Ascending aorta (tissue), 2 donors: Measurements from ENCODE around the gene SFSWAP. TPM values are rescaled to one million over a fixed set of nuclear protein-coding genes. Genes with fewer than 3 reads are reported as not detected.

Experiments used
- DNase-seq, 2 donors: peaks; one replicate each; pipeline ENCODE4 v3.0.0-alpha.2; 2019; ENCODE audit warnings: low spot score in 2 of 2
- H3K27ac ChIP-seq, 2 donors: fragments of 200-600 bp; sonication (generic); one replicate each; pipeline ENCODE4 v1.5.1; 2016 to 2017; ENCODE audit warnings: mild to moderate bottlenecking in 1 of 2
- H3K27me3 ChIP-seq: fragments of 200-600 bp; sonication (generic); one replicate; pipeline ENCODE4 v1.5.1; 2017
- H3K36me3 ChIP-seq, 2 donors: fragments of 200-600 bp; sonication (generic); one replicate each; pipeline ENCODE4 v1.5.1; 2016
- H3K4me1 ChIP-seq, 2 donors: fragments of 200-600 bp; sonication (generic); one replicate each; pipeline ENCODE4 v1.5.1; 2016 to 2017; ENCODE audit warnings: mild to moderate bottlenecking in 1 of 2
- H3K4me3 ChIP-seq, 2 donors: fragments of 200-600 bp; sonication (generic); one replicate each; pipeline ENCODE4 v1.5.1; 2016 to 2017; ENCODE audit warnings: mild to moderate bottlenecking in 1 of 2
- H3K9me3 ChIP-seq, 2 donors: fragments of 200-600 bp; sonication (generic); one replicate each; pipeline ENCODE4 v1.5.1; 2016
- CTCF ChIP-seq, 3 experiments: fragments of 200-600 bp in 2 of 3; fragments of 450-650 bp in 1 of 3; sonication (generic) in 2 of 3; IDR thresholded peaks; one replicate each; pipeline ENCODE4 v1.5.1; 2016 to 2019; ENCODE audit warnings: antibody characterized with exemption in 3 of 3, mild to moderate bottlenecking in 1 of 3, moderate library complexity in 1 of 3
- intact Hi-C: fragments of 100-400 bp; cut with DNase I; formaldehyde crosslinking; loops from one replicate; pipeline ENCODE4 v1.15.1; 2023
- total RNA-seq: library from RNA; depleted of rRNA; stranded (reverse); fragments of >200 nt; gene quantifications from one replicate; pipeline ENCODE4 v1.1.0, GENCODE V29; 2016

The SFSWAP gene
- total RNA-seq, 1 donor from 2014 or later = 15.8 TPM

GRCh38 chr12:131709226-131709625 lies 1.7 kb upstream of the SFSWAP start:
- Histone ChIP-seq H3K27ac (no peak overlapping the region), H3K4me1 (peaks cover 8 to 16% of the 10 kb centered on the region in 2 donors), H3K27me3 (no peaks in the 10 kb centered on the region), H3K9me3 (peaks cover 7% of the 10 kb centered on the region in 2 donors), H3K36me3 (peaks cover 5 to 9% of the 10 kb centered on the region in 2 donors), H3K4me3 (no peak overlapping the region)
- no peak for TF ChIP-seq CTCF (IDR thresholded peaks at IDR 0.05)
- intact Hi-C loops = no loop called here
- DNase-seq = no peak

- intact Hi-C loops = loop anchor here (5.0 to 10.0 kb wide), 3 partner anchors 186 to 776 kb away; partner anchors contain the start of genes DDX51 and NOC4L
- Histone ChIP-seq H3K4me1 (peaks cover 8 to 16% of the 10 kb centered on the region in 2 donors), H3K27me3 (no peaks in the 10 kb centered on the region), H3K27ac (no peak overlapping the region), H3K36me3 (peaks cover 29 to 33% of the 10 kb centered on the region in 2 donors), H3K9me3 (no peaks in the 10 kb centered on the region), H3K4me3 (peak overlapping the region; percentile 69 to 73)
- no peak for TF ChIP-seq CTCF (IDR thresholded peaks at IDR 0.05)
- no peak for DNase-seq
Observed at GRCh38 chr12:131711551-131712205, 788 bp downstream of the SFSWAP start.

GRCh38 chr12:131713349-131713748 lies 2.5 kb downstream of the SFSWAP start:
- Histone ChIP-seq H3K27me3 (no peaks in the 10 kb centered on the region), H3K4me1 (peaks cover 8 to 16% of the 10 kb centered on the region in 2 donors), H3K9me3 (no peaks in the 10 kb centered on the region), H3K27ac (no peak overlapping the region), H3K4me3 (no peak overlapping the region), H3K36me3 (peaks cover 35 to 50% of the 10 kb centered on the region in 2 donors)
- TF ChIP-seq CTCF (IDR thresholded peaks at IDR 0.05) = no peak
- intact Hi-C loops = loop anchor here (5.0 to 10.0 kb wide), 3 partner anchors 184 to 774 kb away; partner anchors contain the start of genes DDX51 and NOC4L
- no peak for DNase-seq

GRCh38 chr12:131714759-131715158 lies 3.9 kb downstream of the SFSWAP start:
- no peaks in the 10 kb centered on the region for H3K9me3 ChIP-seq
- no peak overlapping the region for H3K27ac ChIP-seq
- H3K27me3 ChIP-seq = no peaks in the 10 kb centered on the region
- intact Hi-C loops = loop anchor here (5.0 to 10.0 kb wide), 3 partner anchors 183 to 773 kb away; partner anchors contain the start of genes DDX51 and NOC4L
- peaks cover 47 to 64% of the 10 kb centered on the region in 2 donors for H3K36me3 ChIP-seq
- H3K4me1 ChIP-seq = peaks cover 8 to 16% of the 10 kb centered on the region in 2 donors
- DNase-seq = no peak
- H3K4me3 ChIP-seq = no peak overlapping the region
- TF ChIP-seq CTCF (IDR thresholded peaks at IDR 0.05) = no peak

GRCh38 chr12:131716282-131716681 lies 5.4 kb downstream of the SFSWAP start:
- TF ChIP-seq CTCF (IDR thresholded peaks at IDR 0.05) = no peak
- no peak for DNase-seq
- no peaks in the 10 kb centered on the region for H3K9me3 ChIP-seq
- no peak overlapping the region for H3K4me3 ChIP-seq
- intact Hi-C loops = loop anchor here (10.0 kb wide), 1 partner anchor 429 kb away; the partner anchor contains the start of genes DDX51 and NOC4L
- H3K27ac ChIP-seq = no peak overlapping the region
- peaks cover 61 to 79% of the 10 kb centered on the region in 2 donors for H3K36me3 ChIP-seq
- peaks cover 5 to 12% of the 10 kb centered on the region in 2 donors for H3K4me1 ChIP-seq
- no peaks in the 10 kb centered on the region for H3K27me3 ChIP-seq
